GM21723 (cell line): ENCODE measurements around the gene ICA1L.
A peak's percentile ranks its signal among the peaks of the same experiment; 100 is the strongest.
"Not testable (repeated sequence)": the region's sequence is repeated elsewhere in the genome, so short reads cannot be mapped to it uniquely, and the experiment has no call there.

Experiments
- ATAC-seq: cut with Tn5 transposase; IDR thresholded peaks from one replicate; pipeline ENCODE4 v1.9.1; 2021; ENCODE audit warnings: mild to moderate bottlenecking, moderate library complexity; ENCODE audit not compliant: unreplicated experiment

Gene ICA1L

DNA sequence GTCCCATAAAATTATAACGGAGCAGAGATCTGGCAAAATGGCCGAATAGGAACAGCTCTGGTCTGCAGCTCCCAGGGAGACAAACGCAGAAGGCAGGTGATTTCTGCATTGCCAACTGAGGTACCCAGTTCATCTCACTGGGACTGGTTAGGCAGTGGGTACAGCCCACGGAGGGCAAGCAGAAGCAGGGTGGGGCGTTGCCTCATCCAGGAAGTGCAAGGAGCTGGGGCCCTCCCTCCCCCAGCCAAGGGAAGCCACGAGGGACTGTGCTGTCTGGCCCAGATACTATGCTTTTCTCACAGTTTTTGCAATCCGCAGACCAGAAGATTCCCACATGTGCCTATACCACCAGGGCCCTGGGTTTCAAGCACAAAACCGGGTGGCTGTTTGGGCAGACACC, 22.8 kb downstream of the ICA1L start:
- ATAC-seq, result no peak

DNA sequence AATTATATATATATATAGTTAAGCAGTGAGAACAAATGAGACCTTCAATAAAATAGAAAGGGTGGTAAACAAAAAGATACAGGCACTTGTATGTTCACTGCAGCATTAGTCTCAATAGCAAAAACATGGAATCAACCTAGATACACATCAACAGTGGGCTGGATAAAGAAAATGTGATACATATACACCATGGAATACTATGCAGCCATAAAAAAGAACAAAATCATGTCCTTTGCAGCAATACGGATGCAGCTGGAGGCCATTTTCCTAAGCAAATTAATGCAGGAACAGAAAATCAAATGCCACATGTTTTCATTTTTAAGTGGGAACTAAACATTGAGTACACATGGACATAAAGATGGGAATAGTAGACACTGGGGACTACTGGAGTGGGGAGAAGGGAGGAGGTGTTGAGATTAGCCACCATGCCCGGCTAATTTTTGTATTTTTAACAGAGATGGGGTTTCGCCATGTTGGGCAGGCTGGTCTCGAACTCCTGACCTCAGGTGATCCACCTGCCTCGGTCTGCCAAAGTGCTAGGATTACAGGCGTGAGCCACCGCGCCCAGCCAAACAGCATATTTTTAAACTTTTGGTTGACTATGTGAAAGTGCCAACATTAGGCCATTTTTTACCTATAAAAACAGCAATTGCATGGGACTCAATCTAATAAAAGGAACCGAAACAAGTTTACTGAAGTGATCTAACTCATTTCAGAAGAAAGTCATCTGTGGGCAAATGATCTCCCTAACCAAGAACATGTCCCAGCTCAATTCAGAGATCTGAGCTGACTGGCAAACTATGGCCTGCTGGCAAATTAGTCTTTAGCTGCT, 23.7 kb downstream of the ICA1L start:
- no peak for ATAC-seq

DNA sequence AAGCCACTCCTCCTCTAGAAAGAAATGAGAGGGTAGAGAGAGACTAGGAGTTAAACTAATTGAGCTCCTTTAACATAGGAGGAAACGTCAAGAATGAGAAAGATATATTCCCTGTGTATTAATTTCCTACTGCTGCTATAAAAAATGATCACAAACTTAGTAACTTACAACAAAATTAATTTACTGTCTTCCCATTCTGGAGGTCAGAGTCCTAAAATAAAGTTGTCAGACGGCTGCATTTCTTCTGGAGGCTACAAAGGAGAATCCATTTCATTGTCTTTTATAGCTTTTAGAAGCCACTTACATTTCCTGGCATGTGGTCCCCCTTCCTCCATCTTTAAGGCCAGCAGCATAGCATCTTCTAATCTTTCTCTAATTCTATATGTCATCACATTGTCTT, 26.9 kb downstream of the ICA1L start:
- ATAC-seq, result no peak

DNA sequence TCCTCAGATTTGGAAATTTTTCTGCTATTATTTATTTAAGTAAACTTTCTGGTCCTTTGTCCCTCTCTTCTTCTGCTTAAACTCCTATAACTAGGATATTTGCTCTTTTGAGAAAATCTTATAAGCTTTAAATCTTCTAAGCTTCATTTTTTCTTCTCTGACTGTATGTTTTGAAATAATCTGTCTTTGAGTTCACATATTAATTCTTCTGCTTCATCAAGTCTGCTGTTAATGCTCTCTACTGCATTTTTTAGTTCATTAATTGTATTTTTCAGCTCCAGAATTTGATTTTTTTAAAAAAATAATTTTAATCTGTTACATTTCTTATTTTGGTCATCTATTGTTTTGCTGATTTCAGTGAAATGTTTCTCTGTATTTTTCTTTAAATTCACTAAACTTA, 28.9 kb downstream of the ICA1L start:
- no peak for ATAC-seq

DNA sequence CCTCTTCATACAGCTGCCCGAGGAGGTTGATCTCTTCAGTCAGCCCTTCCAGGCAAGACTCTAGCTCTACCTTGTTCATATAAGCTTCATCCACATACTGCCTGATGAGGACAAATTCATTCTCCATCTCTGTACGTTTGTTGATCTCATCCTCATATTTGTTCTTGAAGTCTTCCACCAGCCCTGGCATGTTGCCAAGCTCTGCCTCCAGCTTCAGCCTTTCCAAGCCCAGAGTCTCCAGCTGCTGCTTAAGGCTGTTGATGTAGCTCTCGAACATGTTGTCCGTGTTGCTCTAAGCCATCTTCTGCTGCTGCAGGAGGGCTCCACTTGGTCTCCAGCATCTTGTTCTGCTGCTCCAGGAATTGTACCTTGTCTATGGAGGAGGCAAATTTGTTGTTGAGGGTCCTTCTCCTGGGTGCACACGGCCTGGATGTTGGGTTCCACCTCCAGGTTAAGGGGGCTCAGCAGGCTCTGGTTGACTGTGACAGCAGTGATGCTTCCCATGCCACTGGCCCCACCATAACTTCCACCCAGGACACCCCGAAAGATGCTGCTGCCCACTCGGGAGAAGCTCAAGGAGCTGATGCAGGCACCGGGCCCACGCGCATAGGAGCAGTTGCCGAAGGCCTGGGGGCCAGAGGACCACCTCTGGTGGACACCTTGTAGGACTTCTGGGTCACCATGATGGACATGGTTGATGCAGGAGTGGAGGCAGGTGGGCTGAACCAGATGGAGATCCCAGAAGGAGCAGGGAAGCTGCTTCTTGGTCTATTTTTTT, 30.3 kb downstream of the ICA1L start:
- ATAC-seq, result no peak

DNA sequence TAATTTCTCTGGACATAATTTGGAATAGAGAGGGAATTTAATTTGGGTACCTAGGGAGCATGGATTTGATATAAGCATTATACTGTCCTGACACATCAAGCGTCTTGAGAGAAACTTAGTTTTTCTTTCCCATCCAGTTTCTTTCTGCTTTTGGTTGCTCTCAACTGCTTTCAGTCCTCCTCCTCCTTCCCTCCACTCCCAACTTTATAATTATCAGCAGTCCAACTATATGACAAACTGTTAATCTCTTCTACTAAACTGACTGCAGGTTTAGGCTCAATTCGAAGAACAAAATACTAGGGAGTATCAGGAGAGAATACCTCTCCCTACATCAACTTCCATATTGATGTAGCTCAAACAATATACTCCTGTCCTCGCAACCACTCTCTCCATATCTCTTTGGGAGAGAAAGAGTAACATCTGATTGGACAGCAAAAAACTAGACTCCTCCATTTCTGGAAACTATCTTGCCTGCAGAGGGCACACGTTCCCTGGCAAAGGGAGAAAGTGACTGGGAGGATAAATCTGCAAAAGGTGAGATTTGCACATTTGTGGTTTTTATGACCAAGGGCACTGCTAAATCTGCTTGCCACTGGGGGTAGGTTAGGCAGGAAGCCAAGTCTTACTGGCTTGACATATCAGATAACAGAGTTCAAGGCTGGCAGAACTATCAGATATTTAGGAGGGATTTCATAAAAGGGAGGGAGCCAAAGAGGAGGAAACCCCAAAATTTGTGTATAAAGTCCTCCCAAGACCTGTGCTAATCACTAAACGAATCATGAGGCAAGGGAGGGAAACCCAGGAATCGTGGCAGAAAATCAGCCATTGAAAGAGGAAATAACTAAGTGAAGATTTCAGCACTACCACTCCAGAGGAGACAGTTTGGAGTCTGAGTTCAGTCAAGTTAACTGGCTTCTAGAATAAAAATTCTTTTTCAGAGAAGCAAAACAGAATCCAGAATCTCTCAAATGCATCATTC, 40.0 kb downstream of the ICA1L start:
- peak; percentile 59 for ATAC-seq

DNA sequence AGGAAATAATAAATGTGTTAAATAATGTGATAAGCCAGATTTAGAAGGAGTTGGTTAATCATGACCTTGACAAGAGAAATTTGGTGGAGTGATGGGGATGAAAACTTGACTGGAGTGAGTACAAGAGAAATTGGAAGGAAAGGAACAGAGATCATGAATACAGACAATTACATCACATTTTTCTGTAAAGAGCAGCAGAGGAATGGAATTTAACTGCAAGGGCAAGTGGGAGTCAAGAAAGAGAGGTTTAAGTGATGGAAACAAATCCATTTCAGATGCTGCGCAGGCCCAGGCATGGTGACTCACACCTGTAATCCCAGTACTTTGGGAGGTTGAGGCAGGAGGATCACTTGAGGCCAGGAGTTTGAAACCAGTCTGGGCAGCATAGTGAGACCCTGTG, 46.7 kb downstream of the ICA1L start:
- ATAC-seq, result no peak

DNA sequence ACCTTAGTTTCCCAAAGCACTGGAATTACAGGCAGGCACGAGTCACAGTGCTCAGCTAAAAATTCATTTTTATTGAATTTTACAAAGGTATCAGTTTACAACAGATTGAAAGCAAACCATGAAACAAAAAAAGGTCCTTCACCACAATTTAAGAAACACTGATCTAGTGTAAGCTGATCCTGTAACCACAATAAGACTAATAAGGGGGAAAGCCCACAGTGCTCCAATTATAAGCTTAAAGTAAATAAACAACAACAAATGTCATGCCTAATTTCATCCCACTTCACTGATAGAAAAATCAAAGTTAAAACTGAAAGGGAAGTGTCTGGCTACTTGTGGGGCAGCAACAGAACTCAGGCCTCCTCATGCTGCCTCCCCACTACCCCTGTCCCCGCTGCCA, 49.2 kb downstream of the ICA1L start:
- no peak for ATAC-seq

DNA sequence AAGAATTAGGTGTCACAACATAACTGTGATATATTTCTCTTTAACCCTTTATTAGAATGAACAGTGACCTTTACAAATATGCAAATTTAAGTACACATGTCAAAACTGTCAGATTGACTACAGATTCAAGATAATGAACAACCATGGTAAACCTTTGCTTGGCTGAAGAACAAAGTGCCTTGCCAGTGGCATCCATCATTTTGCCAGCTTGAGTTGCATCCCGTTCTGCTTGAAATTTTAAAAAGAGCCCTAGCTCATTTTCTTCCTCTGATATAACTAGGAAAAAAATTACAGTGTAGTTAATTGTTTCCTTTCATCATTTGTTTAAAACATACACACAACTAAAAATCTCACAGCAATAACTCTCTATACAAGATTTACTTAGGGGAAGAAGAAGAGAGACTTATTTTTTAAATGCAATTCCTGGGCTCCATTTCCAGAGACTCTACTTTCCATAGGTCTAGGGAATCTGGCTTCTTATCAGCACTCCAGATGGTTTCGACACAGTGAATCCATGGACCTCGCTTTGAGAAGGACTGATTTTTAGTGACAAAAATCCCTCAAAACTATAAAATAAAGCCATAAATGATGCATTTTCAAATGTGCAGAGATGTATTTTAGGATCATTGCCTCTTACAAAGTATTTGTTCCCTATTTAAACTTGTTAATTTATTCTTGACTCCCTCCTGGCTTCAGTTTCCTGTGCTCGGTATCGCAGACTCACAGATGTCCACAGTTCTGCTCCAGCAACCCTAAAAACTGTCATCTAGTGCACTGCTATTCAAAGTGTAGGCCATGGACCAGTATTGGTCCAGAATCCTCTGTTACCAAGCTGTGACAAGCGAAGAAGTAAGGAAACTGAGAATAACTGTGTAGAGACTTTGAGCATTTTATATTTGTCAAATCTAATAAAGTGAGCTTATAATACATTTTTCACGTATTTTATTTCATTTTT, 50.1 kb downstream of the ICA1L start:
- ATAC-seq, result no peak

DNA sequence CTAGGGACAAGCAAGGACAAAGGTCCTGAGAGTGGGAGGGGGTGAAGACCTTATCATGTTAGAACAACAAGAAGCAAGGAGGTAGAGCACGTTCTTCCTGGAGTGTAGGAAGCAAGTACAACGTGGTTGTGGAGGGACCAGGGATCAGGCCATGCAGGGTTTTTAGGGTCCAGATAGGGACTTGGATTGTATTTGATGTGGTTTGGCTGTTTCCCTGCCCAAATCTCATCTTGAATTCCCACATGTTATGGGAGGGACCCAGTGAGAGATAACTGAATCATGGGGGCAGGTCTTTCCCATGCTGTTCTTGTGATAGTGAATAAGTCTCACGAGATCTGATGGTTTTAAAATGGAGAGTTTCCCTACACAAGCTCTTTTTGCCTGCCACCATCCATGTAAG, 53.2 kb downstream of the ICA1L start:
- no peak for ATAC-seq

DNA sequence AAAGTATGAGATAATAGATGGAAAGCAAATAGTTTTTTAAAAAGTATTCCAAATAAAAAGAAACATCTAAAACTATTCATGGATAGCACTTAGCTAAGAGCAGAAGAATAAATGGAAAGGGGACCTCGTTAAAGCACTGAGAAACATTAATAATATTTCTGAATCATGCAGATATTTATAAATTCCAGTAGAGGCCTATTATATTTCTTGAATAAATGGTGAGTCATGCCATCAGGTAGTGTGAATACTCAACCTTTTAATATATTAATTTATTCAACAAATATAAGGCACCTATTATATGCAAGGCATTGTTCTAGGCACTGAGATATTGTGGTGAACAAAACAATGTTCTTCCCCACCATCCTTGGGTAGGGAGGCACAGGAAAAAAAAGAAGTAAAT, 53.8 kb downstream of the ICA1L start:
- ATAC-seq, result no peak

DNA sequence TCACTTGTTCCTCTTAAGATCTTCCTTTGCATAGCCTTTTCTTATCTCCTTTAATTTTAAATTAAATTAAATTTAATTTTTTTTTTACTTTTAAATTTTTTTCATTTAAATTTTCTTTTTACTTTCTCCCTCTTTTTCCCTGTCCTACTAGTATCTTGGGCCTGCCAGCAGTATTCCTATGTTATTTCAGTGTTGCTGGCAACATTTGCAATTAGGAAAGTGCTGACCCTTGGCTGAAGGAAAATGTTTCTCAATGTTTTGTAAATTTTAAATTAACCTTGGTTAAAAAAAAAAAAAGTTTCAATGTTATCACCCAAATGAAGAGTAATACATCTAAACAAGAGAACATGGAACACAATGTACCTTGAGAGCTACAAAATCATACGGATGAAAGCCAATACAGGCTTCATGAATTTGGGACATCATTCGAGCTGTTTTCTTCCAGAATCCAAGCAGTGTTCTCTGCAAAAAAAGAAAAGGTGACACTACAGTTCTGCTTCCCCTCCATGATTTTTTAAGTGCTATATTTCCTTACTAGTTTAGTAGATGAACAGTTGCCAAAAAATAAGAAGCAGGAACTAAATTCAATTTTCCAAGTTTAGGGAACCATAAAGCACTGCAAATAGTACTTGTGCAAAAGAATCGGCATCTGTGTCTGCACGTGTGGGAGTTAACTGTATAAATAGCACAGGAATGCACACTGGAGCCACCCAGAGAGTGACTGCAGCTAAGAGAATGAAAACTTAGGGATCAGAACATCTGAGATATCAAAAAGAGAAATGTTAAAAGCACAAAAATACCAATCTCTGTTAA, 55.8 kb downstream of the ICA1L start:
- ATAC-seq, result no peak

DNA sequence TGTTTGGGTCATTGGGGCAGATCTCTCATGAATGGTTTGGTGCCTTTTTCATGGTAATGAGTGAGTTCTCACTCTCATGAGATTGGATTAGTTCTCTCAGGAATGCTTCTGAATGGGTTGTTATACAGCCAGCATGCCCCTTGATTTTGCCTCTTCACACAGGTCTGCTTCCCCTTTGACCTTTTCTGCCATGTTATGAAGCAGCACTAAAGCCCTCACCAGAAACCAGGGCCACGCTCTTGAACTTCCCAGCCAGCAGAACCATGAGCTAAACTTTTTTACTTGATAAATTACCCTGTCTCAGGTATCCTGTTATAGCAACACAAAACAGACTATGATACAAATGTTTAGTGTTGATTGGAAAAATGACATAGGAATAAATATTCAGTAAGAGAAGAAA, 57.3 kb downstream of the ICA1L start:
- ATAC-seq, result no peak

DNA sequence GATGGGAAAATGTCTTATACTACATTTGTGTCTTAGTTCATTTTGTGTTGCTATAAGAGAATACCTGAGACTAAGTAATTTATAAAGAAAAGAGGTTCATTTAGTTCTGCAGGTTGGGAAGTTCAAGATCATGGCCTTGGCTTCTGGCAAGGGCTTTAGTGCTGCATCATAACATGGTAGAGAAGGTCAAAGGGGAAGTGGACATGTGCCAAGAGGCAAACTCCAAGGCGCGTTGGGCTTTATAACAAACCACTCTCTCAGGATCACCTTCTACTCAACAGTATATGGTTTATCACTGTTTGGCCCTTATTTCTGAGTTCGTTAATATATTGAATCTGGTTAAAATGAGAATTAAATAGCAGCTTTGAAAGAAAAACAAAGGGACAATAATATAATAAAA, 58.2 kb downstream of the ICA1L start:
- ATAC-seq, result no peak

DNA sequence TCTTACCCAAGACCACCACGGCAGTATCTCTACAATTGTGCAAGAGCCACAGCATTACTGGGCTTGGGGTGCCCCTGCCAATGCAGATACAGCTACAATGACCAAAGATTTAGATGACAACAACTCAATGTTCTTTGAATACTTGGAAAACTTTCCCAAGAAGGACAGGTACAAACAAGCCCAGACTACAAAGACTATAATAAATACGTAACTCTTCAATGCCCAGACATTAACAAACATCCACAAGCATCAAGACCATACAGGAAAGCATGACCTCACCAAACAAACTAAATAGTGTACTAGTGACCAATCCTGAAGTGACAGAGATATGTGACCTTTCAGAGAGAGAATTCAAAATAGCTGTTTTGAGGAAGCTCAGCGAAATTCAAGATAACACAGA, 62.8 kb downstream of the ICA1L start:
- no peak for ATAC-seq

DNA sequence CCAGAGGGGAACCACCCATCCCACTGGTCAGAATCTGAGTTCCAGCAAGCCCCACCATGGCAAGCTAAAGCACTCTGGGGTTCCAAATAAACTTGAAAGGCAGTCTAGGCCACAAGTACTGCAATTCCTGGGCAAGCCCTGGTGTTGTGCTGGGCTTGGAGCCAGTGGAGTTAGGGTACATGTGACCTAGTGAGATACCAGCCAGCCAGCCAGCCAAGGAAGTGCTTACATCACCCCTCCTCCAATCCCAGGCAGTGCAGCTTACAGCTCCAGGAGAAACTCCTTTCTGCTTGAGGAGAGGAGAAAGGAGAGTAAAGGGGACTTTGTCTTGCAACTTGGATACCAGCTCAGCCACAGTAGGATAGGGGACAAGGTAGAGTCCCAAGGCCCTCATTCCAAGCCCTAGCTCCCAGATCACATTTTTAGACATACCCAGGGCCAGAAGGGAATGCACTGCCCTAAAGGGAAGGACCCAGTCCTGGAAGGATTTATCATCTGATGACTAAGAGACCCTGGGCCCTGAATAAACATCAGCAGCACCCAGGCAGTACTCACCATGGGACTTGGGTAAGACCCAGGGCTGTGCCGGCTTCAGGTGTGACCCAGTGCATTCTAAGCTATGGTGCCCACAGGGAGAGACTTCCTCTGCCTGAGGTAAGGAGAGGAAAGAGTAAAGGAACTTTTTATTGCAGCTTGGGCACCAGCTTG, 64.0 kb downstream of the ICA1L start:
- ATAC-seq, result not testable (repeated sequence)

DNA sequence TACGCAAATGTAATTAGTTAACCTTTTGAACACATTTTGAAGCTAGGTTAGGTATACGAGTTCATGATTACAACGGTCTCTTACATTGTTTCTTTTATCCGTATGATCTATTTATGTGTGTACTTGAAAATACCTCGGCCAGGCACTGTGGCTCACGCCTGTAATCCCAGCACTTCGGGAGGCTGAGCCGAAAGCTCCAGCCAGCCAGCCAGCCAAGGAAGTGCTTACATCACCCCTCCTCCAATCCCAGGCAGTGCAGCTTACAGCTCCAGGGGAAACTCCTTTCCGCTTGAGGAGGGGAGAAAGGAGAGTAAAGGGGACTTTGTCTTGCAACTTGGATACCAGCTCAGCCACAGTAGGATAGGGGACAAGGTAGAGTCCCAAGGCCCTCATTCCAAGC, 65.7 kb downstream of the ICA1L start:
- not testable (repeated sequence) for ATAC-seq

DNA sequence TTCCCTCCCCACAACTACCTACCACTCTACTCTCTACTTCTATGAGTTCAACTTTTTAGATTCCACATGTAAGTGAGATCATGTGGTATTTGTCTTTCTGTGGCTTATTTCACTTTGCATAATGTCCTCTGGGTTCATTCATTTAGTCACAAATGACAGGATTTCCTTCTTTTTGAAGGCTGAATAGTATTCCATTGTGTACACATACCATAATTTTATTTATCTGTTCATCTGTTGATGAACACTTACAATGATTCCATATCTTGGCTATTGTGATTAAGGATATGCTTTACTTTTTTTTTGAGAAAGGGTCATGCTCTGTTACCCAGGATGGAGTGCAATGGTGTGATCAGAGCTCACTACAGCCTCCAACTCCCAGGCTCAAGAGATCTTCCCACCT, 73.6 kb downstream of the ICA1L start:
- ATAC-seq, result no peak

DNA sequence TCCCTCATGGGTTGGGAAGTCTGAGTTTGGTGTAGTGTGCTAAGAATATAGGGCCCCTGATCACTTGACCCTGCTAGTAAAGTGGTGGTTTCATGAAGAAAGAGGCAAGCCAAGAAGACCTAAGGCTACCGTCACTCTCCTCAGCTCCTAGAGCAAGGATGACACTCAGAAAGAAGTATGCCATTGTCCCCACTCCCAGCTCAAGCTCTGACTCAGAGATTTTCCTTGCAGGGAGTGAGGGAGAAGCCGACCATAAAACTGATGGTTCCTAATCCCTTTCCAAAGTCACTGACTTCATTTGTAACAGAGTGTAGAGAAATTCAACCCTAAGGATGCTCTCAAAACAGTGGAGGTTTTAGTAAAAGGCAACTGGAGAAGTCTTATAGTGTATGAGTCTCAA, 80.9 kb downstream of the ICA1L start:
- no peak for ATAC-seq
